Thyroid gland (tissue), 4 donors: Measurements from ENCODE around the gene KATNAL1.

ENCODE experiments used
- CTCF ChIP-seq, 6 experiments: fragments of 200-600 bp in 3 of 6; fragments of 450-650 bp in 3 of 6; sonication (generic) in 3 of 6; IDR thresholded peaks; one replicate each; pipeline ENCODE4 v1.5.1; 2016 to 2019; ENCODE audit warnings: antibody characterized with exemption in 6 of 6, mild to moderate bottlenecking in 2 of 6, inconsistent platforms in 1 of 6, moderate library complexity in 1 of 6
- POLR2A ChIP-seq, 2 donors: fragments of 450-650 bp; IDR thresholded peaks; one replicate each; pipeline ENCODE4 v1.6.1; 2017; ENCODE audit warnings: antibody characterized with exemption in 2 of 2, mild to moderate bottlenecking in 2 of 2, moderate library complexity in 1 of 2

- TF ChIP-seq POLR2A (IDR thresholded peaks at IDR 0.05), result no peak
- no peak for TF ChIP-seq CTCF (IDR thresholded peaks at IDR 0.05)
These were observed 33.2 kb upstream of the KATNAL1 start for GRCh38 chr13:30340331-30341250.
